Hippocampal formation (tissue), 2 donors: ENCODE measurements around the gene ZC3H18.
"Not testable (repeated sequence)": the region's sequence is repeated elsewhere in the genome, so short reads cannot be mapped to it uniquely, and the experiment has no call there.

ENCODE experiments used
- DNase-seq, 2 donors: peaks; one replicate each; lab custom pipeline; 2025; lab: John Stamatoyannopoulos, UW

The ZC3H18 gene

GRCh38 chr16:88605186-88606147, 35.3 kb downstream of the ZC3H18 start:
- no peak for DNase-seq

- DNase-seq = no peak
Observed at GRCh38 chr16:88606148-88606757, 36.0 kb downstream of the ZC3H18 start.

GRCh38 chr16:88608076-88608475, 37.9 kb downstream of the ZC3H18 start:
- no peak for DNase-seq

- DNase-seq = not testable (repeated sequence)
Observed at GRCh38 chr16:88609426-88609825, 39.2 kb downstream of the ZC3H18 start.

- DNase-seq = no peak
Observed at GRCh38 chr16:88610080-88610479, 39.9 kb downstream of the ZC3H18 start.

GRCh38 chr16:88610909-88611812, 41.0 kb downstream of the ZC3H18 start:
- DNase-seq = peak in 1 of 2 donors; percentile 20

- no peak for DNase-seq
Observed at GRCh38 chr16:88613293-88613692, 43.1 kb downstream of the ZC3H18 start.

- DNase-seq = no peak
Observed at GRCh38 chr16:88613911-88614817, 44.0 kb downstream of the ZC3H18 start.

- DNase-seq = no peak
Observed at GRCh38 chr16:88614818-88615580, 44.8 kb downstream of the ZC3H18 start.

GRCh38 chr16:88616320-88616719, 46.1 kb downstream of the ZC3H18 start:
- DNase-seq = no peak

GRCh38 chr16:88616736-88617135, 46.5 kb downstream of the ZC3H18 start:
- DNase-seq = no peak

- no peak for DNase-seq
Observed at GRCh38 chr16:88617268-88618031, 47.2 kb downstream of the ZC3H18 start.

GRCh38 chr16:88618182-88618955, 48.2 kb downstream of the ZC3H18 start:
- no peak for DNase-seq

- DNase-seq = no peak
Observed at GRCh38 chr16:88618956-88619667, 48.9 kb downstream of the ZC3H18 start.

GRCh38 chr16:88619859-88620815, 49.9 kb downstream of the ZC3H18 start:
- no peak for DNase-seq

GRCh38 chr16:88622125-88622524, 51.9 kb downstream of the ZC3H18 start:
- DNase-seq = no peak

GRCh38 chr16:88622866-88623265, 52.7 kb downstream of the ZC3H18 start:
- no peak for DNase-seq
